HEK293 (cell line): Measurements from ENCODE around the gene TRIM23.

ENCODE experiments used
- CTCF ChIA-PET: fragments of 350-600 bp; formaldehyde crosslinking; extraction: SDS; loops from one replicate; lab custom pipeline; 2021; ENCODE audit warnings: antibody characterized with exemption; lab: Yijun Ruan, JAX
- POLR2A ChIA-PET: fragments of 300-600 bp; formaldehyde crosslinking; extraction: SDS; loops from one replicate; lab custom pipeline; 2020; ENCODE audit warnings: antibody characterized with exemption, inconsistent platforms; lab: Yijun Ruan, JAX
- H3K27ac ChIP-seq: fragments of 200-500 bp; sonication (Bioruptor generic); 2 replicates; pipeline ENCODE4 v1.5.1; 2014; ENCODE audit warnings: low read depth, low read length, control low read depth, inconsistent platforms; ENCODE audit errors: extremely low read depth
- H3K36me3 ChIP-seq, 2 experiments: fragments of 200-500 bp in 1 of 2; sonication (Bioruptor generic) in 1 of 2; 1 replicate in 1 of 2; 2 replicates in 1 of 2; pipeline ENCODE4 v1.5.1; 2014 to 2017; ENCODE audit warnings: inconsistent platforms in 2 of 2, low read length in 2 of 2; ENCODE audit not compliant: control insufficient read depth in 2 of 2, insufficient read depth in 1 of 2
- H3K4me1 ChIP-seq: fragments of 200-500 bp; sonication (Bioruptor generic); 2 replicates; pipeline ENCODE4 v1.5.1; 2014; ENCODE audit warnings: mild to moderate bottlenecking, low read length, inconsistent platforms; ENCODE audit not compliant: control insufficient read depth, insufficient read depth
- H3K4me3 ChIP-seq: 2 replicates; pipeline ENCODE4 v1.5.1; 2011; ENCODE audit warnings: low read depth, mild to moderate bottlenecking, control low read depth, low read length, moderate library complexity
- H3K9me3 ChIP-seq: fragments of 200-500 bp; sonication (Bioruptor generic); 2 replicates; pipeline ENCODE4 v1.5.1; 2014; ENCODE audit warnings: low read depth, low read length, inconsistent platforms; ENCODE audit not compliant: control insufficient read depth, insufficient read depth
- FEZF1 ChIP-seq: fragments of 450-650 bp; formaldehyde crosslinking; IDR thresholded peaks from 2 replicates; pipeline ENCODE4 v1.5.1; 2016; ENCODE audit warnings: missing biosample characterization, missing genetic modification characterization
- HOXA7 ChIP-seq: sonication (generic); formaldehyde crosslinking; IDR thresholded peaks from 2 replicates; pipeline ENCODE4 v1.8.1; 2022; ENCODE audit warnings: missing genetic modification reagents, borderline replicate concordance
- OVOL3 ChIP-seq: fragments of 450-650 bp; formaldehyde crosslinking; IDR thresholded peaks from 2 replicates; pipeline ENCODE4 v1.5.1; 2016; ENCODE audit warnings: missing biosample characterization, missing genetic modification characterization
- RBAK ChIP-seq: fragments of 450-650 bp; formaldehyde crosslinking; IDR thresholded peaks from 2 replicates; pipeline ENCODE4 v1.5.1; 2016; ENCODE audit warnings: missing biosample characterization, missing genetic modification characterization
- SCRT1 ChIP-seq: fragments of 450-650 bp; formaldehyde crosslinking; IDR thresholded peaks from 2 replicates; pipeline ENCODE4 v1.5.1; 2016; ENCODE audit warnings: missing biosample characterization, missing genetic modification characterization, borderline replicate concordance
- YY2 ChIP-seq: fragments of 450-650 bp; formaldehyde crosslinking; IDR thresholded peaks from 2 replicates; pipeline ENCODE4 v1.5.1; 2016; ENCODE audit warnings: missing biosample characterization, missing genetic modification characterization
- ZBTB1 ChIP-seq: fragments of 450-650 bp; formaldehyde crosslinking; IDR thresholded peaks from 2 replicates; pipeline ENCODE4 v1.5.1; 2016; ENCODE audit warnings: missing biosample characterization, missing genetic modification characterization
- ZFP41 ChIP-seq: fragments of 450-650 bp; formaldehyde crosslinking; IDR thresholded peaks from 2 replicates; pipeline ENCODE4 v1.5.1; 2016; ENCODE audit warnings: missing biosample characterization, missing genetic modification characterization, borderline replicate concordance
- ZNF112 ChIP-seq: fragments of 450-650 bp; formaldehyde crosslinking; IDR thresholded peaks from 2 replicates; pipeline ENCODE4 v1.5.0; 2017; ENCODE audit warnings: missing biosample characterization, missing genetic modification characterization
- ZNF133 ChIP-seq: fragments of 450-650 bp; formaldehyde crosslinking; IDR thresholded peaks from 2 replicates; pipeline ENCODE4 v1.5.1; 2016; ENCODE audit warnings: missing biosample characterization, missing genetic modification characterization
- ZNF138 ChIP-seq: fragments of 450-650 bp; formaldehyde crosslinking; IDR thresholded peaks from 2 replicates; pipeline ENCODE4 v1.5.1; 2016; ENCODE audit warnings: missing biosample characterization, missing genetic modification characterization, borderline replicate concordance
- ZNF146 ChIP-seq: fragments of 450-650 bp; formaldehyde crosslinking; IDR thresholded peaks from 2 replicates; pipeline ENCODE4 v1.5.1; 2016; ENCODE audit warnings: missing biosample characterization, missing genetic modification characterization
- ZNF223 ChIP-seq: fragments of 450-650 bp; formaldehyde crosslinking; IDR thresholded peaks from 2 replicates; pipeline ENCODE4 v1.5.1; 2016; ENCODE audit warnings: missing biosample characterization, missing genetic modification characterization
- ZNF24 ChIP-seq: fragments of 450-650 bp; formaldehyde crosslinking; IDR thresholded peaks from 2 replicates; pipeline ENCODE4 v1.5.1; 2016; ENCODE audit warnings: missing biosample characterization, missing genetic modification characterization
- ZNF335 ChIP-seq: fragments of 450-650 bp; formaldehyde crosslinking; conservative IDR thresholded peaks from 2 replicates; pipeline ENCODE4 v1.5.1; 2016; ENCODE audit warnings: missing biosample characterization, missing genetic modification characterization
- ZNF341 ChIP-seq: fragments of 450-650 bp; formaldehyde crosslinking; IDR thresholded peaks from 2 replicates; pipeline ENCODE4; 2016; ENCODE audit warnings: low read depth, missing biosample characterization, missing genetic modification characterization
- ZNF501 ChIP-seq: fragments of 450-650 bp; formaldehyde crosslinking; IDR thresholded peaks from 2 replicates; pipeline ENCODE4 v1.5.1; 2016; ENCODE audit warnings: missing biosample characterization, missing genetic modification characterization
- ZNF544 ChIP-seq: fragments of 450-650 bp; formaldehyde crosslinking; IDR thresholded peaks from 2 replicates; pipeline ENCODE4 v1.5.0; 2017; ENCODE audit warnings: missing biosample characterization, missing genetic modification characterization
- ZNF549 ChIP-seq: fragments of 450-650 bp; IDR thresholded peaks from 2 replicates; pipeline ENCODE4 v1.5.1; 2018; ENCODE audit warnings: missing biosample characterization, missing genetic modification characterization, mild to moderate bottlenecking, inconsistent platforms, moderate library complexity
- ZNF610 ChIP-seq: fragments of 450-650 bp; formaldehyde crosslinking; IDR thresholded peaks from 2 replicates; pipeline ENCODE4 v1.5.1; 2016; ENCODE audit warnings: missing biosample characterization, missing genetic modification characterization, borderline replicate concordance
- ZNF626 ChIP-seq: fragments of 450-650 bp; sonication (Bioruptor Pico); formaldehyde crosslinking; IDR thresholded peaks from 2 replicates; pipeline ENCODE4 v1.5.1; 2018; ENCODE audit warnings: missing biosample characterization, missing genetic modification characterization, inconsistent platforms
- ZNF768 ChIP-seq: fragments of 450-650 bp; formaldehyde crosslinking; IDR thresholded peaks from 2 replicates; pipeline ENCODE4 v1.5.1; 2018; ENCODE audit warnings: missing biosample characterization, mild to moderate bottlenecking, missing genetic modification characterization
- ZNF785 ChIP-seq: fragments of 450-650 bp; formaldehyde crosslinking; IDR thresholded peaks from 2 replicates; pipeline ENCODE4 v1.5.1; 2016; ENCODE audit warnings: missing biosample characterization, missing genetic modification characterization
- TF ChIP-seq, protein P1 (sequence below): fragments of 450-650 bp; formaldehyde crosslinking; IDR thresholded peaks from 2 replicates; pipeline ENCODE4 v1.5.1; 2016; ENCODE audit warnings: missing biosample characterization, missing genetic modification characterization
- TF ChIP-seq, protein P2 (sequence below): fragments of 450-650 bp; formaldehyde crosslinking; IDR thresholded peaks from 2 replicates; pipeline ENCODE4 v1.5.1; 2016; ENCODE audit warnings: missing biosample characterization, missing genetic modification characterization, low read depth
- TF ChIP-seq, protein P3 (sequence below): fragments of 450-650 bp; formaldehyde crosslinking; IDR thresholded peaks from 2 replicates; pipeline ENCODE4 v1.5.1; 2016; ENCODE audit warnings: missing biosample characterization, missing genetic modification characterization
- TF ChIP-seq, protein P4 (sequence below): fragments of 450-650 bp; formaldehyde crosslinking; IDR thresholded peaks from 2 replicates; pipeline ENCODE4 v1.5.1; 2016; ENCODE audit warnings: missing biosample characterization, missing genetic modification characterization

Gene TRIM23

DNA sequence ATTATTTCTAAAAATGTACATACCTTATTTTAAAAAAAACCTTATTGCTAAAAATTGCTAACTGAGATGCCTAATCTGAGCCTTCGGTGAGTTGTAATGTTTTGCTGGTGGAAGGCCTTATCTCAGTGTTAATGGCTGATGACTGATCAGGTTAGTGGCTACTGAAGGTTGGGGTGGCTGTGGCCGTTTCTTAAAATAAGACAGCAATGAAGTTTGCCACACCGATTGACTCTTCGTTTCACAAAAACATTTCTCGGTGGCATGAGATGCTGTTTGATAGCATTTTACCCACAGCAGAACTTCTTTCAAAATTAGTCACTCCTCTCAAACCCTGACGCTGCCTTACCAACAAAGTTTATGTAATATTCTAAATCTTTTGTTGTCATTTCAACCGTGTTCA is 75.9 kb downstream of the TRIM23 start (continued):
- no peak for TF ChIP-seq ZNF768
- no peak for TF ChIP-seq ZNF24 (tag by site-specific recombination)
- no peak for TF ChIP-seq ZFP41
- TF ChIP-seq HOXA7 (CRISPR knock-in tag): no peak
- no peak for TF ChIP-seq YY2 (tag by site-specific recombination)
- no peak for TF ChIP-seq ZNF138 (tag by site-specific recombination)
- TF ChIP-seq ZNF112: no peak

DNA sequence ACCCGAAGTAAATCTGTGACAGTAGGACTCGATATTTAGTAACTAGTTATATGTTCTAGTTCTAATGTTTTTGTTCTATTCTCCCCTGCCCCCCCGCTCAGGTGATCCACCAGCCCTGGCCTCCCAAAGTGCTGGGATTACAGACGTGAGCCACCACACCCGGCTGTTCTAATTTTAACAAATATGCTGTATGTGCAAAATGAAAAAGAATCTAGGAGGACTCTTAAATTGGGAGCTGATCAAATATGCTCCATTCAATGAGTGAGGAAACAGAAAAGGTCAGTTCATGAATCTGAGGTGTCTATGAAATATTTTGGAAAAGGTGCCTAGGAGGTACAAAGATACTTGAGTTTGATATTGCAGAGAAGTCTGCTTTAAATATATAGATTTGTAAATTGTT is 78.0 kb downstream of the TRIM23 start:
- H3K4me1 ChIP-seq: no peaks in the 10 kb centered on the region
- H3K4me3 ChIP-seq: no peak overlapping the region
- no peaks in the 10 kb centered on the region for H3K9me3 ChIP-seq
- H3K36me3 ChIP-seq: peaks cover 55 to 73% of the 10 kb centered on the region in 2 experiments
- TF ChIP-seq ZNF610 (tag by site-specific recombination) (no peak), ZNF133 (no peak), ZNF544 (tag by site-specific recombination) (no peak), ZNF501 (tag by site-specific recombination) (no peak), ZNF112 (no peak)
- TF ChIP-seq, protein P1, sequence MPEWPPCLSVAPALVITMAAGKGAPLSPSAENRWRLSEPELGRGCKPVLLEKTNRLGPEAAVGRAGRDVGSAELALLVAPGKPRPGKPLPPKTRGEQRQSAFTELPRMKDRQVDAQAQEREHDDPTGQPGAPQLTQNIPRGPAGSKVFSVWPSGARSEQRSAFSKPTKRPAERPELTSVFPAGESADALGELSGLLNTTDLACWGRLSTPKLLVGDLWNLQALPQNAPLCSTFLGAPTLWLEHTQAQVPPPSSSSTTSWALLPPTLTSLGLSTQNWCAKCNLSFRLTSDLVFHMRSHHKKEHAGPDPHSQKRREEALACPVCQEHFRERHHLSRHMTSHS: no peak
- TF ChIP-seq, protein P2, sequence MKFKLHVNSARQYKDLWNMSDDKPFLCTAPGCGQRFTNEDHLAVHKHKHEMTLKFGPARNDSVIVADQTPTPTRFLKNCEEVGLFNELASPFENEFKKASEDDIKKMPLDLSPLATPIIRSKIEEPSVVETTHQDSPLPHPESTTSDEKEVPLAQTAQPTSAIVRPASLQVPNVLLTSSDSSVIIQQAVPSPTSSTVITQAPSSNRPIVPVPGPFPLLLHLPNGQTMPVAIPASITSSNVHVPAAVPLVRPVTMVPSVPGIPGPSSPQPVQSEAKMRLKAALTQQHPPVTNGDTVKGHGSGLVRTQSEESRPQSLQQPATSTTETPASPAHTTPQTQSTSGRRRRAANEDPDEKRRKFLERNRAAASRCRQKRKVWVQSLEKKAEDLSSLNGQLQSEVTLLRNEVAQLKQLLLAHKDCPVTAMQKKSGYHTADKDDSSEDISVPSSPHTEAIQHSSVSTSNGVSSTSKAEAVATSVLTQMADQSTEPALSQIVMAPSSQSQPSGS (tag by site-specific recombination): no peak
- POLR2A ChIA-PET: no interaction called here
- H3K27ac ChIP-seq: no peak overlapping the region
- CTCF ChIA-PET: interaction anchor here (0.6 to 0.7 kb wide), 2 partner anchors 22 to 25 kb away, joined by 3 read pairs; no protein-coding TSS in a partner anchor

DNA sequence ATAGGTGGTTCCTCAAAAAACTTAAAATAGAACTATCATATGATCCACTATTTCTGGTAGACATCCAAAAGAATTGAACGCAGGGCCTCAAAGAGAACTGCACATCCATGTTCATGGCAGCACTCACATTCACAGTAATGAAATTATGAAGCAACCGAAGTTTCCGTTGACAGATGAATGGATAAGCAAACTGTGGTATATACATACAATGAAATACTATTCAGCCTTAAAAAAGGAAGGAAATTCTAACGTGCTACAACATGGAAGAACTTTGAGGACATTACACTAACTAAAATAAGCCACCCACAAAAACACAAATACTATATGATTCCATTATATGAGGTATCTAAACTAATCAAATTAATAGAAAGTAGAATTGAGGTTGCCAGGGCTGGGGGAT is 79.7 kb downstream of the TRIM23 start:
- POLR2A ChIA-PET: no interaction called here
- Histone ChIP-seq H3K4me1 (no peaks in the 10 kb centered on the region), H3K9me3 (no peaks in the 10 kb centered on the region), H3K4me3 (no peak overlapping the region), H3K27ac (no peak overlapping the region), H3K36me3 (peaks cover 41 to 71% of the 10 kb centered on the region in 2 experiments)
- TF ChIP-seq, protein P3, sequence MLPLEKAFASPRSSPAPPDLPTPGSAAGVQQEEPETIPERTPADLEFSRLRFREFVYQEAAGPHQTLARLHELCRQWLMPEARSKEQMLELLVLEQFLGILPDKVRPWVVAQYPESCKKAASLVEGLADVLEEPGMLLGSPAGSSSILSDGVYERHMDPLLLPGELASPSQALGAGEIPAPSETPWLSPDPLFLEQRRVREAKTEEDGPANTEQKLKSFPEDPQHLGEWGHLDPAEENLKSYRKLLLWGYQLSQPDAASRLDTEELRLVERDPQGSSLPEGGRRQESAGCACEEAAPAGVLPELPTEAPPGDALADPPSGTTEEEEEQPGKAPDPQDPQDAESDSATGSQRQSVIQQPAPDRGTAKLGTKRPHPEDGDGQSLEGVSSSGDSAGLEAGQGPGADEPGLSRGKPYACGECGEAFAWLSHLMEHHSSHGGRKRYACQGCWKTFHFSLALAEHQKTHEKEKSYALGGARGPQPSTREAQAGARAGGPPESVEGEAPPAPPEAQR (tag by site-specific recombination): no peak
- TF ChIP-seq ZNF146 (tag by site-specific recombination): peak; percentile 66
- TF ChIP-seq, all 188 proteins: peak for 1
- CTCF ChIA-PET: interaction anchor here (0.7 kb wide), 1 partner anchor 444 kb away, joined by 4 read pairs; no protein-coding TSS in a partner anchor

DNA sequence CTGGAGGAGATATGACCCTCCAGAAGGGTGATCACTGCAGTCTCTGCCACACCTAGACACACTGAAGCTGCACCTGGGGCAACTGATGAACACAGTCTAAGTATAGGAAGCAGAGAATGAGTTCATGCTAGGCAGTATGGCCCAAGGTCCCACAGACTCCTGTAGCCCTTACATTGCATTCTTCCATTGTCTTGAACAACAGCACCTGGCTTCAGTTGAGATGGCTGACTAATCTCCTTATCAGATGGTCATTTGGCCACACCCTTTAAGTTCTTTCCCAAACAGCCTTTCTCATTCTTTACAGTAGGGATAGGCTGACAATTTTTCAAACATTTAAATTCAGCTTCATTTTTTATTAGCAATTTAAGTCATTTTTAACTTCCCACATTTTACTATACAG is 84.3 kb downstream of the TRIM23 start:
- no peaks in the 10 kb centered on the region for H3K9me3 ChIP-seq
- no peaks in the 10 kb centered on the region for H3K4me1 ChIP-seq
- no peak overlapping the region for H3K27ac ChIP-seq
- CTCF ChIA-PET: interaction anchor here (0.7 kb wide), 1 partner anchor 25 kb away, joined by 3 read pairs; no protein-coding TSS in a partner anchor
- no peak overlapping the region for H3K4me3 ChIP-seq
- POLR2A ChIA-PET: interaction anchor here (0.6 kb wide), 1 partner anchor 11 kb away, joined by 4 read pairs; no protein-coding TSS in a partner anchor
- peaks cover 35 to 69% of the 10 kb centered on the region in 2 experiments for H3K36me3 ChIP-seq
- no peak for TF ChIP-seq RBAK (tag by site-specific recombination)
- TF ChIP-seq ZNF223: no peak
- no peak for TF ChIP-seq ZNF785 (tag by site-specific recombination)
- TF ChIP-seq, protein P4, sequence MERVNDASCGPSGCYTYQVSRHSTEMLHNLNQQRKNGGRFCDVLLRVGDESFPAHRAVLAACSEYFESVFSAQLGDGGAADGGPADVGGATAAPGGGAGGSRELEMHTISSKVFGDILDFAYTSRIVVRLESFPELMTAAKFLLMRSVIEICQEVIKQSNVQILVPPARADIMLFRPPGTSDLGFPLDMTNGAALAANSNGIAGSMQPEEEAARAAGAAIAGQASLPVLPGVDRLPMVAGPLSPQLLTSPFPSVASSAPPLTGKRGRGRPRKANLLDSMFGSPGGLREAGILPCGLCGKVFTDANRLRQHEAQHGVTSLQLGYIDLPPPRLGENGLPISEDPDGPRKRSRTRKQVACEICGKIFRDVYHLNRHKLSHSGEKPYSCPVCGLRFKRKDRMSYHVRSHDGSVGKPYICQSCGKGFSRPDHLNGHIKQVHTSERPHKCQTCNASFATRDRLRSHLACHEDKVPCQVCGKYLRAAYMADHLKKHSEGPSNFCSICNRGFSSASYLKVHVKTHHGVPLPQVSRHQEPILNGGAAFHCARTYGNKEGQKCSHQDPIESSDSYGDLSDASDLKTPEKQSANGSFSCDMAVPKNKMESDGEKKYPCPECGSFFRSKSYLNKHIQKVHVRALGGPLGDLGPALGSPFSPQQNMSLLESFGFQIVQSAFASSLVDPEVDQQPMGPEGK: no peak
- TF ChIP-seq FEZF1 (tag by site-specific recombination): no peak
- TF ChIP-seq ZFP41: no peak
- no peak for TF ChIP-seq ZNF626
- no peak for TF ChIP-seq SCRT1 (tag by site-specific recombination)
- no peak for TF ChIP-seq OVOL3 (tag by site-specific recombination)
- TF ChIP-seq ZNF335: no peak
- no peak for TF ChIP-seq ZNF549 (tag by site-specific recombination)
- TF ChIP-seq ZNF341 (tag by site-specific recombination): no peak
- no peak for TF ChIP-seq ZBTB1 (tag by site-specific recombination)
